Stomach (tissue), 9 donors: ENCODE data around the gene SFMBT1. TPM values are rescaled to one million over a fixed set of nuclear protein-coding genes. Genes with fewer than 3 reads are reported as not detected.

ENCODE experiments used
- DNase-seq, 2 donors: peaks; one replicate each; pipeline versions ENCODE4 v3.0.0 to v3.0.0-alpha.2; 2013 to 2019
- H3K27ac ChIP-seq, 5 donors: fragments of 200-600 bp in 4 of 5; sonication (generic) in 4 of 5; one replicate each; pipeline ENCODE4 v1.5.1; 2013 to 2019; ENCODE audit warnings: mild to moderate bottlenecking in 1 of 5, moderate library complexity in 1 of 5
- H3K27me3 ChIP-seq, 3 donors: fragments of 200-600 bp; sonication (generic); one replicate each; pipeline ENCODE4 v1.5.1; 2017 to 2019; ENCODE audit warnings: mixed run types in 1 of 3
- H3K36me3 ChIP-seq, 4 donors: fragments of 200-600 bp; sonication (generic); 1 replicate in 3 of 4; 2 replicates in 1 of 4; pipeline ENCODE4 v1.5.1; 2016 to 2019
- H3K4me1 ChIP-seq, 4 donors: fragments of 200-600 bp; sonication (generic); one replicate each; pipeline ENCODE4 v1.5.1; 2016 to 2019
- H3K4me3 ChIP-seq, 4 donors: fragments of 200-600 bp; sonication (generic) in 3 of 4; one replicate each; pipeline ENCODE4 v1.5.1; 2016 to 2019; ENCODE audit warnings: mild to moderate bottlenecking in 1 of 4
- H3K9me3 ChIP-seq, 4 donors: fragments of 200-600 bp; sonication (generic); one replicate each; pipeline ENCODE4 v1.5.1; 2016 to 2019
- CTCF ChIP-seq, 7 experiments: fragments of 450-650 bp in 4 of 7; fragments of 200-600 bp in 3 of 7; sonication (generic) in 3 of 7; IDR thresholded peaks; one replicate each; pipeline ENCODE4 v1.5.1; 2016 to 2019; ENCODE audit warnings: antibody characterized with exemption in 7 of 7, control low read depth in 2 of 7, mild to moderate bottlenecking in 1 of 7
- EP300 ChIP-seq: sonication (generic); formaldehyde crosslinking; IDR thresholded peaks from one replicate; pipeline ENCODE4 v1.6.1; 2017; ENCODE audit warnings: antibody characterized with exemption
- POLR2A ChIP-seq, 4 donors: fragments of 450-650 bp; IDR thresholded peaks; one replicate each; pipeline ENCODE4 v1.6.1; 2016; ENCODE audit warnings: antibody characterized with exemption in 4 of 4, control low read depth in 2 of 4, mild to moderate bottlenecking in 1 of 4, moderate library complexity in 1 of 4
- POLR2AphosphoS5 ChIP-seq, 3 donors: sonication (generic); formaldehyde crosslinking; IDR thresholded peaks; one replicate each; pipeline ENCODE4 v1.6.1; 2016; ENCODE audit warnings: antibody characterized with exemption in 3 of 3
- WGBS, 5 donors: extraction: QIAGEN DNeasy Blood & Tissue Kit in 3 of 5; methylation state at CpG; one replicate each; pipeline versions ENCODE4 v1.1.5 to v1.1.7; 2013 to 2018; 5-methylcytosine and 5-hydroxymethylcytosine counted together
- intact Hi-C: fragments of 100-400 bp; cut with DNase I; formaldehyde crosslinking; loops from one replicate; pipeline ENCODE4 v1.15.1; 2023; ENCODE audit warnings: low total_unique reads
- polyA plus RNA-seq, 3 donors: library from polyadenylated mRNA; stranded (reverse); fragments of 200-250 nt; gene quantifications; one replicate each; pipeline ENCODE4 v1.2.3, GENCODE V29; 2013
- total RNA-seq, 5 donors: library from RNA; depleted of rRNA; stranded (reverse); fragments of >200 nt; gene quantifications; one replicate each; pipeline versions ENCODE4 v1.1.0 to v1.2.3, GENCODE V29; 2014 to 2016
- donor health status: healthy with polysubstance abuse.
- donor health status: Bipolar disorder and iron deficiency.
- donor health status: healthy.

SFMBT1 gene
- total and polyA plus RNA-seq, 8 donors: 2.7 to 29.4 (median 6.5) TPM

DNA sequence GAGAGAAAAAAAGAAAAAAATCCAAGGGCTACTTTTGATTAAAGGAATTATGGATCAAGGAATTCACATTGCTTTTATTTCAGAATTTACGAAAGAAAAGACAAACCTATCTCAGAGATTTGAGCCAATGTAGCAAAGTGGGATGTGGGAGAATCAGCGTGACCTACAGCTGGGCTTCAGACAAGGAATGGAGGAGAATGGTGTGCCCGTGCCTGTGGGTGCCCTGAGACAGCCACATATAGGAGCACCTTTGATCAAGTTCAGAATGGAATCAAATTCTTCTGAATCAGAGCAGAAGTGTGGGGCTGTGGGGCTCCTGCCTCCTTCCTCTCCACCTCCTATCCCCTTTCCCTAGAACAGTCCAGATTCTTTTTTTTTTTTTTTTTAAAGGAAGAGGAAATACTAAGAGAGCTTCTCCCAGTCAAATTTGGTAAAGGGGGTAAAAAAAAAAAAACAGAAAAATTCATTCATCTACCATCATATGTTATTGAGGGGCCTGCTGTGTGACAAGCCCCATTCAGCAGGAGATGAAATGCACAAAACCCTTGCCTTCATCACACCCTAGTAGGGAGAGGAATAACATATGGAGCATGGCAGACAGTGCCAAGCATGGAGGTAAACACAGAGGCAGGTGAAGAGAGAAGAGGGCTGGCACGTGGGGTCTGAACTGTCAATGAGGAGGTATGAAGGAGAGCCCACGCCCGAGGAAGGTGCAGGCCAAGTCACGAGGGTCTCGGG lies 186.0 kb downstream of the SFMBT1 start:
- 84 to 91% (median 87%) methylated on average over 8 of the region's 8 CpGs for WGBS, 5 donors
- H3K9me3 ChIP-seq: no peaks in the 10 kb centered on the region
- H3K27me3 ChIP-seq: no peaks in the 10 kb centered on the region
- H3K27ac ChIP-seq: no peak overlapping the region
- peaks cover 3 to 27% (median 5%) of the 10 kb centered on the region in 4 donors for H3K36me3 ChIP-seq
- intact Hi-C loops: loop anchor here (10.0 kb wide), 1 partner anchor 215 kb away; no protein-coding TSS in a partner anchor
- H3K4me1 ChIP-seq: peaks cover 0 to 5% (median 0%) of the 10 kb centered on the region in 4 donors
- H3K4me3 ChIP-seq: no peak overlapping the region
- TF ChIP-seq POLR2A (IDR thresholded peaks at IDR 0.05) (no peak), POLR2AphosphoS5 (IDR thresholded peaks at IDR 0.05) (no peak), EP300 (no peak), CTCF (IDR thresholded peaks at IDR 0.05) (no peak)
- no peak for DNase-seq

DNA sequence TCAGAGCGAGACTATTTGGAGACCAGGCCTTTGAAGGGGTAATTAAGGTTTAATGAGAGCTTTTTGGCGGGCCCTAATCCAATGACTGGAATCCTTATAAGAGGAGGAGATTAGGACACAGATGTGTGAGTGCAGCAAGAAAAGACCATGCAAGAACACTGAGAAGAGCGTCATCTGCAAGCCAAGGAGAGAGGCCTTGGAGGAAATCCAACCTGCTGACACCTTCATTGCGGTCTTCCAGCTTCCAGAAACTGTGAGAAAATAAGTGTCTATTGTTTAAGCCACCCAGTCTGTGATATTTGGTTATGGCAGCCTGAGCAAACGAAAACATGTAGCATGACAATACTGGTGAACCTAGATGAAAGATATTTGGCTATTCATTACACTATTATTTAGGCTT lies 188.0 kb downstream of the SFMBT1 start:
- DNase-seq: no peak
- no peak for TF ChIP-seq EP300
- TF ChIP-seq POLR2AphosphoS5 (IDR thresholded peaks at IDR 0.05): no peak
- TF ChIP-seq POLR2A (IDR thresholded peaks at IDR 0.05): no peak
- no peak for TF ChIP-seq CTCF (IDR thresholded peaks at IDR 0.05)
- peaks cover 10 to 41% (median 21%) of the 10 kb centered on the region in 4 donors for H3K36me3 ChIP-seq
- no peaks in the 10 kb centered on the region for H3K9me3 ChIP-seq
- WGBS, 5 donors: 80 to 96% (median 91%) methylated on average over 5 of the region's 5 CpGs
- H3K4me1 ChIP-seq: peaks cover 0 to 5% (median 0%) of the 10 kb centered on the region in 4 donors
- no peak overlapping the region for H3K4me3 ChIP-seq
- no peak overlapping the region for H3K27ac ChIP-seq
- intact Hi-C loops: loop anchor here (10.0 kb wide), 1 partner anchor 217 kb away; no protein-coding TSS in a partner anchor
- H3K27me3 ChIP-seq: no peaks in the 10 kb centered on the region

DNA sequence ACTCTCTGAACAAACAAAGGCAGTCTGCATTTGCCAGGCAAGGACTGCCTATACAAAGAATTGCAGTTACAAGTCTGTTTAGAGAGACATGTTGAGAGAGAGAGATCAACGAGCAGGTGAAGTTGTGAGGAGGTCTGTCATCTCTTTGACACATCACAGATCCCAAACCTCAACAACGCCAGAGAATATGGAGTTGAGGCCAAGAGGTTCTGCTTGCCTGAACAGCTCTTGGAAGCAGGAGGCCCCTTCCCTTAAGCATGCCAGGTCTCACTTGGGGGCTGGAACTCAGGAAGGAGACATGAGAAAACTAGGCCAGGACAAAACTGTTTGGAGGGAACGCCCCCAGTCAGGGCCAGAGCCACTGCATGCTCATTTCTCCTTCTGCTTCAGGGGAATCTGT lies 188.7 kb downstream of the SFMBT1 start:
- Histone ChIP-seq H3K27ac (no peak overlapping the region), H3K4me3 (no peak overlapping the region)
- DNase-seq: no peak

DNA sequence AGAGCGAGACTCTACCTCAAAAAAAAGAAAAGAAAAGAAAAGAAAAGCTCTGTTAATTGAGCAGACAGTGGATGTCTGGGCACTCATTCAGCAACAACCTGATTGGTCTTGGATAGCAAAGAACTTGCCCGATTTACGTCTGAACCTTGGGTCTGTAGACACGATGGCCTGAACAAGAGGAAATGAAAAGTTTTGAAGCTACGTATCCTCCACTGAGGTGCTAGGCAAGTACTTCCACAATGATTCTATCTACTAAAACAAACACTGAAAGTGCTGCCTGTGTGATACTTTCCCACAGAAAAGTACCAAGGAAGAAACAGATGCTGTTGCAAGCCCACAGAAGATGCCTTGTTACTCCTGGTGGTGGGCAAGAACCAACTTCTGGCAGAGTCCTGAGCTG lies 189.2 kb downstream of the SFMBT1 start:
- no peak overlapping the region for H3K27ac ChIP-seq
- TF ChIP-seq EP300 (no peak), POLR2A (IDR thresholded peaks at IDR 0.05) (no peak), POLR2AphosphoS5 (IDR thresholded peaks at IDR 0.05) (no peak), CTCF (IDR thresholded peaks at IDR 0.05) (no peak)
- intact Hi-C loops: loop anchor here (10.0 kb wide), 1 partner anchor 218 kb away; no protein-coding TSS in a partner anchor
- WGBS, 5 donors: 86 to 93% (median 88%) methylated on average over 5 of the region's 5 CpGs
- H3K27me3 ChIP-seq: no peaks in the 10 kb centered on the region
- DNase-seq: no peak
- peaks cover 18 to 53% (median 31%) of the 10 kb centered on the region in 4 donors for H3K36me3 ChIP-seq
- no peaks in the 10 kb centered on the region for H3K9me3 ChIP-seq
- H3K4me1 ChIP-seq: peaks cover 0 to 5% (median 0%) of the 10 kb centered on the region in 4 donors
- no peak overlapping the region for H3K4me3 ChIP-seq

More for the DNA sequence above, 188.7 kb downstream of the SFMBT1 start:
- Histone ChIP-seq H3K27me3 (no peaks in the 10 kb centered on the region), H3K36me3 (peaks cover 13 to 48% (median 27%) of the 10 kb centered on the region in 4 donors), H3K9me3 (no peaks in the 10 kb centered on the region), H3K4me1 (peaks cover 0 to 5% (median 0%) of the 10 kb centered on the region in 4 donors)
- intact Hi-C loops: loop anchor here (10.0 kb wide), 1 partner anchor 218 kb away; no protein-coding TSS in a partner anchor
- TF ChIP-seq POLR2AphosphoS5 (IDR thresholded peaks at IDR 0.05): no peak
- TF ChIP-seq POLR2A (IDR thresholded peaks at IDR 0.05): no peak
- TF ChIP-seq EP300: no peak
- TF ChIP-seq CTCF (IDR thresholded peaks at IDR 0.05): no peak
- WGBS, 5 donors: 82 to 94% (median 92%) methylated on average over 3 of the region's 3 CpGs
